NT2/D1 (cell line): ENCODE results near the gene SPATA6.
"Not testable (repeated sequence)": the region's sequence is repeated elsewhere in the genome, so short reads cannot be mapped to it uniquely, and the experiment has no call there.

Experiments
- DNase-seq: peaks from one replicate; pipeline ENCODE4 v3.0.0-alpha.2; 2011; ENCODE audit warnings: low read depth, low spot score
- H3K27me3 ChIP-seq: 2 replicates; pipeline ENCODE4 v1.6.0; 2011; ENCODE audit warnings: mild to moderate bottlenecking; ENCODE audit not compliant: insufficient read length, insufficient read depth
- H3K36me3 ChIP-seq: 2 replicates; pipeline ENCODE4 v1.6.1; 2011; ENCODE audit warnings: mild to moderate bottlenecking, low read length, mixed read lengths; ENCODE audit not compliant: insufficient read depth, insufficient read length
- H3K4me1 ChIP-seq: 2 replicates; pipeline ENCODE4 v1.5.1; 2011; ENCODE audit not compliant: insufficient read depth, insufficient read length
- H3K4me3 ChIP-seq: 2 replicates; pipeline ENCODE4 v1.5.1; 2011; ENCODE audit warnings: low read depth; ENCODE audit not compliant: insufficient read length
- H3K9ac ChIP-seq: 2 replicates; pipeline ENCODE4 v1.6.0; 2011; ENCODE audit warnings: low read depth; ENCODE audit not compliant: insufficient read length
- H3K9me3 ChIP-seq: 2 replicates; pipeline ENCODE4 v1.5.1; 2011; ENCODE audit warnings: mild to moderate bottlenecking, low read length; ENCODE audit not compliant: insufficient read depth
- SUZ12 ChIP-seq: IDR thresholded peaks from 2 replicates; pipeline ENCODE4 v1.6.1; 2011; ENCODE audit not compliant: insufficient read length, insufficient read depth; ENCODE audit errors: extremely low read depth
- YY1 ChIP-seq: IDR thresholded peaks from 2 replicates; pipeline ENCODE4 v1.6.1; 2011; ENCODE audit not compliant: insufficient read length, insufficient read depth
- ZNF274 ChIP-seq: IDR thresholded peaks from 2 replicates; pipeline ENCODE4 v1.6.1; 2011; ENCODE audit warnings: mild to moderate bottlenecking, low read depth, low read length

Gene SPATA6

DNA sequence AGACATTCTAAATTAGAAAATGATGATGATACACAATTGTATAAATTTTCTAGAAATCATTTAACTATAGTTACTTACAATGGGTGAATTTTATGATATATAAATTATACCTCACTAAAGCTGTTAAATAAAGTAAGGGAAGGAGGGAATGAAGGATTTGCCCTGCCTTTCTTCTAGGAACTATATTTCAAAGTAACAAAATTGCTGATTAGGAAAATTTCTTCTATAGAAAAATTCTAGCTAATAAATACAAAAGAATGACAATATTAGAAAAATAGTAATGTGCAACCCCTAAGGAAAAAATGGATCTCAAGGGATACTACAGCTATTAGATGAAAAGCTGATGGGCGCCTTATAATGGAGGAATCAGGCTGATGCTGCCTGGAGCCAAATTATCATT lies 23.1 kb downstream of the SPATA6 start:
- no peak overlapping the region for H3K9ac ChIP-seq
- no peaks in the 10 kb centered on the region for H3K4me1 ChIP-seq
- TF ChIP-seq YY1 = no peak
- TF ChIP-seq SUZ12 = no peak
- no peak for TF ChIP-seq ZNF274
- peaks cover 13% of the 10 kb centered on the region for H3K27me3 ChIP-seq
- no peak overlapping the region for H3K4me3 ChIP-seq
- peaks cover 24% of the 10 kb centered on the region for H3K9me3 ChIP-seq
- peaks cover 5% of the 10 kb centered on the region for H3K36me3 ChIP-seq
- no peak for DNase-seq

- H3K9ac ChIP-seq, H3K36me3 ChIP-seq, H3K4me1 ChIP-seq, H3K4me3 ChIP-seq, DNase-seq: not testable (repeated sequence)
- Histone ChIP-seq H3K9me3 (peaks cover 56% of the 10 kb centered on the region), H3K27me3 (peaks cover 31% of the 10 kb centered on the region)
Observed at GRCh38 chr1:48444186-48444585, 27.8 kb downstream of the SPATA6 start.

DNA sequence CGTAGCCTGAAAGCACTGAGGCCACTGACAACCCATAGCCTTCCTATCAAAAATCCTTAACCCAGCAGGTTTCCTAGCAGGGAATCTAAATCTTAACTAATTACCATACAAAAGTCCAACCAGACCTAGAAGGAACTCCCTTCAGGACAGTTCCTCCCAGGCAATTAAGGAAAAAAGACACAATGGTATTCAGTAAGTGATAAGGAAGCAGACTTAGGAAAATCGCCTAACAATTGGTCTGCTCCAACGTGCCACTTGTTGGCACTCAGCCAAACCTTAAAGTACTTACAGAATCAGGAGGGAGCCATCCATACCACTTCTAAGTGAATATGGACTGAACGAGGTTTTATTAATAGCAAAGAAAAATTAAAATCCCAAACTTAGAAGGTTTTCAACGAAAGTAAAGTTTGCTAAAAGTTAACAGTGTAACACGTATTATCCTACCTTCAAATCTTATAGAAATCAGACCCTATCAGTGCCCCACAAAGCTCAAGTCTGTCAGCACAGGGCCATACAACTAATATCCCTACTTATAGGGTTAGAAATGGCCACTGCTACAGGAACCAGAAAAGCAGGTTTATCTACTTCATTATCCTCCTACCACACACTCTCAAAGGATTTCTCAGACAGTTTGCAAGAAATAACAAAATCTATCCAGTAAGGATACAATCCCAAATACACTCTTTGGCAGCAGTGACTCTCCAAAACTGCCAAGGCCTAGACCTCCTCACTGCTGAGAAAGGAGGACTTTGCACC lies 29.0 kb downstream of the SPATA6 start:
- peaks cover 66% of the 10 kb centered on the region for H3K9me3 ChIP-seq
- peak; percentile 61 for DNase-seq
- H3K4me3 ChIP-seq = no peak overlapping the region
- peaks cover 35% of the 10 kb centered on the region for H3K27me3 ChIP-seq
- H3K4me1 ChIP-seq = peaks cover 2% of the 10 kb centered on the region
- H3K36me3 ChIP-seq = peaks cover 5% of the 10 kb centered on the region
- TF ChIP-seq SUZ12 = no peak
- H3K9ac ChIP-seq = no peak overlapping the region

DNA sequence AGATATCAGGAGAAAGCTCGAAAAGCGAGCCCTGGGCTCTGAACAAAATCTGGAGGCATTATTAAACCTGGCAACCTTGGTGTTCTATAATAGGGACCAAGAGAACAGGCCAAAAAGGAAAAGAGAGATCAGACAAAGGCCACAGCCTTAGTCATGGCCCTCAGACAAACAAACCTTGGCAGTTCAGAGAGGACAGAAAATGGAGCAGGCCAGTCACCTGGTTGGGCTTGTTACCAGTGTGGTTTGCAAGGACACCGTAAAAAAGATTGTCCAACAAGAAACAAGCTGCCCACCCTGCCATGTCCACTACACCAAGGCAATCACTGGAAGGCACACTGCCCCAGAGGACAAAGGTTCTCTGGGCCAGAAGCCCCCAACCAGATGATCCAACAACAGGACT lies 31.2 kb downstream of the SPATA6 start:
- not testable (repeated sequence) for H3K4me1 ChIP-seq, H3K9ac ChIP-seq, DNase-seq, H3K36me3 ChIP-seq, H3K4me3 ChIP-seq
- H3K9me3 ChIP-seq = peaks cover 58% of the 10 kb centered on the region
- H3K27me3 ChIP-seq = peaks cover 22% of the 10 kb centered on the region

DNA sequence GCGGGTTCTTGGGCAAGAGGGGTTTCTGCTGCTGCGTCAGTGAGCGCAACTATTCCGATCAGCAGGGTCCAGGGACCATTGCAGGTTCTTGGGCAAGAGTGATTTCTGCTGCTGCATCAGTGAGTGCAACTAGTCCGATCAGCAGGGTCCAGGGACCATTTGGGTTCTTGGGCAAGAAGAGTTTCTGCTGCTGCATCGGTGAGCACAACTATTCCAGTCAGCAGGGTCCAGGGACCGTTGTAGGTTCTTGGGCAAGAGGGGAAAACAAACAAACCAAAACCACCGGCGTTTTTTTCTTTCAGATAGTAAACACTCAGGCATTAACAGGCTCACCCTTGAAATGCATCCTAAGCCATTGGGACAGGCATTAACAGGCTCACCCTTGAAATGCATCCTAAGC lies 32.6 kb downstream of the SPATA6 start:
- peaks cover 54% of the 10 kb centered on the region for H3K9me3 ChIP-seq
- no peaks in the 10 kb centered on the region for H3K36me3 ChIP-seq
- H3K27me3 ChIP-seq = peaks cover 22% of the 10 kb centered on the region
- H3K4me1 ChIP-seq = peaks cover 2% of the 10 kb centered on the region
- H3K9ac ChIP-seq = no peak overlapping the region
- TF ChIP-seq ZNF274 = no peak
- DNase-seq = no peak
- H3K4me3 ChIP-seq = no peak overlapping the region

GRCh38 chr1:48437379-48437778 lies 34.6 kb downstream of the SPATA6 start:
- H3K27me3 ChIP-seq = peaks cover 22% of the 10 kb centered on the region
- DNase-seq, H3K9ac ChIP-seq, H3K4me1 ChIP-seq, H3K4me3 ChIP-seq, H3K36me3 ChIP-seq: not testable (repeated sequence)
- peaks cover 37% of the 10 kb centered on the region for H3K9me3 ChIP-seq

DNA sequence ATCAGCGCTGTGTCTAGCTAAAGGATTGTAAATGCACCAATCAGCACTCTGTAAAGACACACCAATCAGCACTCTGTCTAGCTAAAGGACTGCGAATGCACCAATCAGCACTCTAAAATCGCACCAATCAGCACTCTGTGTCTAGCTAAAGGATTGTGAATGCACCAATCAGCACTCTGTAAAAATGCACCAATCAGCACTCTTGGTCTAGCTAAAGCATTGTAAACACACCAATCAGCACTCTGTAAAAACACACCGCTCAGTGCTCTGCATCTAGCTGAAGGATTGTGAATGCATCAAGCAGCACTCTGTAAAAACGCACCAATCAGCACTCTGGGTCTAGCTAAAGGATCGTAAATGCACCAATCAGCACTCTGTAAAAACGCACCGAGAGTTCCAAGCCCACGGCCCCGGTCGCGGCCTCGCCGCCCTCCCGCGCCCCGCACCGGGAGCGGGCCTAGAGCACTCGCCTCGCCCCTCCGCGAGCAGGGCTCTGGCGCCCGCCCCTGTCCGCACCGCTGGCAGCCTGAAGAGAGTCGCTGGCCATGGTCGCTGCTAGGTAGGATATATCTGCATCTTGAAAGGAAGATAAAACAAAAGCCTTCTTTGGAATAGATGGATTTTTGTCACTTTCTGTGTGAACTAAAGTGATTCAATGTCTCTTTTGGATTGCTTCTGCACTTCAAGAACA lies 36.5 kb downstream of the SPATA6 start:
- H3K27me3 ChIP-seq, H3K9ac ChIP-seq, DNase-seq, H3K4me1 ChIP-seq, H3K4me3 ChIP-seq, H3K36me3 ChIP-seq: not testable (repeated sequence)
- H3K9me3 ChIP-seq = peaks cover 20% of the 10 kb centered on the region

GRCh38 chr1:48430832-48431231 lies 41.2 kb downstream of the SPATA6 start:
- Histone ChIP-seq H3K4me1 (no peaks in the 10 kb centered on the region), H3K9ac (no peak overlapping the region), H3K36me3 (no peaks in the 10 kb centered on the region), H3K27me3 (no peaks in the 10 kb centered on the region), H3K9me3 (peaks cover 7% of the 10 kb centered on the region), H3K4me3 (no peak overlapping the region)
- DNase-seq = no peak
- TF ChIP-seq YY1 (no peak), ZNF274 (no peak), SUZ12 (no peak)
